Glomerular visceral epithelial cell (primary cell): ENCODE results near the gene ZFAND3.

ENCODE experiments used
- DNase-seq: peaks from one replicate; pipeline ENCODE4 v3.0.0-alpha.2; 2016; ENCODE audit errors: extremely low spot score

The ZFAND3 gene

DNA sequence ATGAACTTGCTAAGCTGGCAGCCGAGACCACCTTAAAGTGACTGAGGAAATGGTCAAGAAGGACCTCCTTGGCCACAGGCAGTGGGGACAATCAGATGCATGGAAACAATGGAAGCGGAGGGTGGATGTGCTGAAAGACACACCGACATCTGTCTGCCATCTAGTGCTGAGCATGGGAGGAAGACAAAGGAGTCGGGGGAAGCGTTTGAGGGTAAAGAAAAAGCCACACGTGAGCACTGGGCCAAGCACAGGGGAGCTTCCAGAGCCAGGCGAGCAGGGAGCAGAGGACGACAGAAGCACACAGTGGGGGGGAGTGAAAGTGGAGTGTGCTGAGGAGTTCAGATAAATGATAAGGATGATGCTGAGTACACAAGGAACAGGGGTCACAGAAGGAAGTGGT, 367.8 kb downstream of the ZFAND3 start:
- DNase-seq: no peak

DNA sequence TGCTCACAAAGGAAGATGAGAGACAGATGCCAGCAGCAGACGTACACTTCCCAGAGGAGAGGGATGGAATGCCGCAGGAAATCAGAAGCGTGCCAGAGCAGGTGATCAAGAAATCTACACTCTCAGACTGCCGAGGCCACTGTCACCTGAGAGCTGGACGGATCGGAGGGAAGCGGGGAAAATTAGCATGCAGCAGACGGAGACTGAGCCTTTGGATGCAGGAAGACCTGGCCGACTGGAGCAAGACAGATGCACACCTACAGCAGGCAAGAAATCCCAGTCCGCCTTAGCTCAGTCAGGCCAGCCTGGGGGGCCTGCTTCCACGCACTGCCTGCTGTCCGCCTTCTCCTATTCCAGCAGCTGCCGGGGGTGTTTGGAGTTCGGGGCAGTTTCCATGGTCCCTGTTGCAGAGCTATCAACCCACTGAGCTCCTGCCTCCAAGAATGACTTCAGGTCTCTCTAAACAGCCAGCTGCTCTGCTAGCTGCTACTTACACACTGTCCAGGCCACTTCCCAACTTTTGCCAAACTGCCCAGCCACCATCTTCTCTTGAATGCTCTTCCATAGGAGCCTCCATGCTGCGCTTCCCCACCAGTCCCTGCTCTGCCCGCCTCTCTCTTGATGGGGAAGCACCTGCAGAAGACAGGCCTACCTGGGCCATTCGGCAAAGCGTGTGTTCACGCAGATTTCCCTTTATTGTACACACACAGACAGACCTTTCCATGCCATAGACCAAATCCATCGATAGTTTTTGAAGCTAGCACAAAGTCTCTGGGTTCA, 368.5 kb downstream of the ZFAND3 start:
- no peak for DNase-seq

DNA sequence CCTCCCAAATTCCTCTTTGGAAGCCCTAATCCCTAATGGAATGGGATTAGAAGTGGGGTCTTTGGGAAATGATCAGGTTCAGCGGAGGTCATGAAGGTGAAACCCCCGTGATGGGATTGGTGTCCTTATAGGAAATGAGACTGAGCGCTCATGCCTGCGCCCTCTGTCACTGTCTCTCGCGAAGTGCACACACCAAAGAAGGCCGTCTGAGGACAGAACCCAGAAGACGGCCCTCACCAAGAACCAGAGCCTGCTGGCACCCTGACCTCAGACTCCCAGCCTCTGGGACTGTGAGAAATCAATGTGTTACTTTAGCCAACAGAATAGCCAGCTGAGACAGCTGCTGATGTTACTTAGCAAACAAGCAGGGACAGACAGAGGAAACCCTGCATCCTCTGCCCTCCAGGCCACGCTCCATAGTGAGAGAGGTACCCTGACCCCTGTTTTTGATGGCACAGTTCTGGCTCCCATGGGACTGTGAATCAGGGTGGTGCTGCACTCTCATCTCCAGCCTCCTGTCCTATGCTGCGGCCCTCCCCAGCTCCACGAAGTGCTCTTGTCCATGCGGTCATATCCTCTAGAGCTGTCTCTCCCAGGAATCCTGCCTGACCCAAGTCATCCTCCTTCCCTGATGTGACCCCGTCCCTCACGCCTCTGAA, 369.3 kb downstream of the ZFAND3 start:
- no peak for DNase-seq

DNA sequence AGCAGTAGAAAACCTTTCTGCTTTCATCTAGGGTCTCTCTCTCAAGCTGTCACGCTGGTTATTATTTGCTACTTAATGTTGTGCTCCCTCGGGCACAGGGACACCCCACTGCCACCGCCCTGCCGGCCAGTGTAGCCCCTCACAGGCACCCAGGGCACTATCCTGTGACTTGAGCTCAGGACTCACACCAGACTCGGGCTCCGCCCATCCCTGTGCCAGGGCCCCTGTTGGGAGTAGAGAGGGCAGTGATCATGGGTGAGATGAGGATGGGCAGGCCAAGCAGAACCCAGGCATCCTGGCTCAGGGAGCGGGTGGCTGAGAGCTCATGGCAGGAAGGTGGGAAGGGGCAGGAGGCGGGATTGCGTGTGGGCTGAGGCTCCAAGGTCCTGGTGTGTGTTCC, 371.9 kb downstream of the ZFAND3 start:
- DNase-seq: no peak

DNA sequence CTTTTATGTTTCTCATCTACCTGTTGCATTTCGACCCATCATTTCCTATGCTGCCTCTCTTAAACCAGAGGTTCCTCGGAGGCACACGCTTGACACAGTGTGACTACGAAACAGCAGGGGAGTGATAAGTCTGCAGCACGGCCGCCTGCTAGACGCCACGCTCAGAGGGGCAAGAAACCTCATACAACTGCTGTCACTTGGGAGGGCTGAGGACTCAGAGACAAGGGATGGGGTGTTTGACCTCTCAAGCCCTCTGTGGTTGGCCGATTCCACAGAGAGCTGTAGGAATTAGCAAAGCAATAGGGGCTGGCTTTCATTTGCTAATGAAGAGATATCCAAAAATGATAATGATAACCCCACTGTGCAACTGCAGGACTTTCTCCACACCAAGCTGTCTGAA, 372.5 kb downstream of the ZFAND3 start:
- DNase-seq: no peak

DNA sequence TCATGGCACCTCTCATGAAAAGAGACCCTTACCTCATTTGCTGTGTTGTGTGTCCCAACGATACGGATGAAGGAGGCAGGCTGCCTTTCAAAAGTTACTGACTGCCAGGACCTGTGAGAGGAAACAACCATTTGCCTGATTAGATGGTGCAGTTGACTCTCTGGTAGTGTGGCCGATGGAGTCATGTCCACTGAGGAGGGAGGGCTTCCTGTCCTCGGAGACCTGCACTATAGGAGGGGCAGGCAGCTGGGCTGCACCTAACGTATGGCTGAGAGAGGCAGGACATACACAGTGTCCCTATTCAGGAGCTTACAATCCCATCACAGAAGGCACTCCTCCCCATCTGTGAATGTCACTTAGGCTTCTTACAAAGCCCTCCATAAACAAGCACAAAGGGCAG, 373.0 kb downstream of the ZFAND3 start:
- DNase-seq: no peak

DNA sequence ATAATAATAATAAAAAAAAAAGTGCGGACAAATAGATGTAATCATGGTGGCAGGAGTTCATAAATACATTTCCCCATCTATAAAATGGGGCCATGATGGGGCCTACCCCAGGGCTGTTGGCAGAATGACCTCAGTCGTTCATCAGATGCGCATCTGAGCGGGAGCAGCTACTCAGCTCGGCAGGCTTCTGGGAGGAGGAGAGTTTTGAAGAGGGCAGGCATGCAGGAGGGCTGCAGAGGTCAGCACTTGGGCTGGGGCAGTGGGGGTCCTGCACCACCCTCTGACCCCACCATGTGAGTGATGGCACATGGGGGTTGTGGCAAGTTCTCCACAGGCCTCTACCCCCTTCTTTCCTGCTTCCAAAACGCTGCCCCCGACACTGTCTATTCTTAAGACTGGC, 373.5 kb downstream of the ZFAND3 start:
- DNase-seq: no peak

DNA sequence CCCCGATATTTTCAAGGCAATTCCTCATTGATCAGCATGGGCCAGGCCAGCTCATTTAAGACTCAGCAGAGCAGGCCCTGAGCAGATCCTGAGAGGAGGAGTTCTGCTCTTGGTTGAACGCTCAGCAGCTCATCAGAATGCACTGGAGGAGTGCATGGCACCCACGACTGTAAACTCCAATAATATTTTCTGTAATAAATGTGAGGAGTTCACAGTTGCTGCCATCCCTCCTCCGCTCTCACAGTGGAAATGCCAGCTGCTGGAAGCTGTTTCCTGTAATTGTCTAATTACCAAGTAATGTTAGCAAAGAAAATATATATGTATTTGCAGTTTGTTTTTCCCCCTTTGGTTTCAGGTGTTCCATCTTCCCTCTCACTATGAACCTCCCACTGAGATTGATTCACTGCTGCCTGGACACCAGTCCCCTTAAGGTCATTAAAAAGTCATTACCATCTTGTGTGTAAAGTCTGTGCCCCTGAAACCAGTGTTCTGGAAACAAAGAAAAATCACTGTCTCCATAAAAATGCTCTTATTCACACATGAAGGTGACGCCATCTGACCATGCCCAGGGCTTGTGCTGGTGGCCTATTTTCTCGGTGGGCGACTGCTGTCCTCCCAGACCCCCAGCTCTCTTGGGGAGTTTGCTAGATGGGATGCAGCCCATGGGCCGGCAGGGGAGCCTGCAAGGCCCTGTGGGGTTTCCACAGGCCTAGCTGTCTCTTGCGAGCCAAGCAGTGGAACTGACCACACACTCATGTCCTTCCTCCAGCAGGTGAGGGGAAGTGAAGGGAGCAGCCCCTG, 374.2 kb downstream of the ZFAND3 start:
- DNase-seq: no peak

DNA sequence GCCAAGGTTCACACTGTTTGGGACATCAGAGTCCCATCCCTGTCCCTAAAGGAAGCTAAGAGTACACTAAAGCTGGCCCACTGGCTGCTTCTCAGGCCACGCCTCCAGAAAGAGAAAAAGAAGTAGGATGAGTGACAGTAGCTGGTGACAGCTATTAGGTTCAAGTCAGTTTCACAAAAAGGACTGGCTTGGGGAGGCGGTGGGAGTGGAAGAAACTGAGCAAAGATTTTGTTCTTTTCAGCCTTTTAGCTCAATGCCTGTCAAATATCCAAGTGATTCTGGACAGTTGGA, 374.7 kb downstream of the ZFAND3 start:
- DNase-seq: no peak

DNA sequence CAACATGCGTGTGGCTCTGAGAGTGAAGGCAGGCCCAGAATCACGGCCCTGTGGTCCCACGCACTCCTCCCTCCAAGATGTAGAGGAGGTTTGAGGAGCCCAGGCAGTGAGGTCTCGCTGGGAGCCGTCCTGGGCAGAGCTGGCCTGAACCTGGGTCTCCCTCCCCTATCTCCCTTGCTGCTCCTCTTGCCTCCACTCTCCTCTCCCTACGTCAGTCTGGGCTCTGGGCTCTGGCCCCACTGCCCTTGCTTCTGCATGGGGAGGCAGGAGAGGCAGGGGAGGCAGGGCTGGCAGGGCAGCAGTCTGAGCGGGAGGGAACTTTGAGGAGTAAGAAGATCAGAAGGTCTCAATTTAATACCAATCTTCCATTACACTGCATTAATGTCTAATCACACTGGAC, 375.1 kb downstream of the ZFAND3 start:
- no peak for DNase-seq

DNA sequence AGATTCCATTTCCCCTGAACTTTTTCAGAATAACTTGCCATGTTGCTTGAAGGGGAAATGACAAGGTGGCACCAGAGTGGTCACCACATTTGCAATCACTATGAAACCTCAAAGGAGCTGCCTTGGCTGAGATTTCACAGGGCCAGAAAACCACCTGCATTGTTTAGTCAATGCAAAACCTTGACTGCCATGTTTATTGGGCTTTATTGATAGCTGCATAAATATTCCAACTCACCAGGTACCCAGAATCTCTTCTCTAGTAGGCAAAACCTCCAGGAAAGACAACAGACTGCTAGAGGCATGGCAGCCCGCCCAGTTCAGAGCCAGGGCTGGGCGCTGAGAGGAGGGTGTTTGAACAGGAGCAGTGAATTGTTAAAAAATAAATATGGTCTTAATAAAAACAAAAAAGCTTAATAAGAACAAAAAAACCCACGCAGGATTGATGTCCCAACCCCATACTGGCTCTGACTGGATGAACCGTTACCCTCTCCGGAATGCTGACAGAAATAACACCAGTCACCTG, 375.6 kb downstream of the ZFAND3 start:
- DNase-seq: no peak

DNA sequence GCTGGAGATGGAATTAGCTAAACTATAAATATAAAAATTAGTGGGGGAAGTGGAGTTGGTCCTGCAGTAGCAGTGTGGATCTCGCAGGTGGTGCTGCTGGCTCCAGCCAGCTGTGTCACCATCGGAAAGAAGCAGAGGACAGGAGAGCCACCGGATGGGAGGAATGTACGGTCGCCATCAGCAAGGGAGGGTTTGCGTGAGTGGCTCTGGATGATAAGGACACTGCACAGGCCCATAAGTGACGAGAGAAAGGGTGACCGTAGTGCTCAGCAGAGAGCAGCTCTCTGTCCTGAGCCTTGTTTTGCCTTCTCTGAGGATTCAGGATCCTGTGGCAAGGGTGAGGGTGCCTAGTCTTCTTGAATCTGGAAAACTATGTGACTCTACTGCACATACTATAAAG, 378.7 kb downstream of the ZFAND3 start:
- DNase-seq: no peak
